Neural progenitor cell (in vitro differentiated cells): Measurements from ENCODE around the gene ARPP21.

Experiments used
- CTCF ChIP-seq: fragments of 200-600 bp; sonication (generic); IDR thresholded peaks from 2 replicates; pipeline ENCODE4 v1.5.1; 2017; ENCODE audit warnings: antibody characterized with exemption, mild to moderate bottlenecking
- EZH2 ChIP-seq: fragments of 200-600 bp; sonication (generic); IDR thresholded peaks from 2 replicates; pipeline ENCODE4 v1.6.1; 2017; ENCODE audit warnings: antibody characterized with exemption, mild to moderate bottlenecking, moderate library complexity
- EZH2phosphoT487 ChIP-seq: fragments of 200-600 bp; sonication (generic); IDR thresholded peaks from 2 replicates; pipeline ENCODE4 v1.6.1; 2017; ENCODE audit warnings: antibody characterized with exemption

DNA sequence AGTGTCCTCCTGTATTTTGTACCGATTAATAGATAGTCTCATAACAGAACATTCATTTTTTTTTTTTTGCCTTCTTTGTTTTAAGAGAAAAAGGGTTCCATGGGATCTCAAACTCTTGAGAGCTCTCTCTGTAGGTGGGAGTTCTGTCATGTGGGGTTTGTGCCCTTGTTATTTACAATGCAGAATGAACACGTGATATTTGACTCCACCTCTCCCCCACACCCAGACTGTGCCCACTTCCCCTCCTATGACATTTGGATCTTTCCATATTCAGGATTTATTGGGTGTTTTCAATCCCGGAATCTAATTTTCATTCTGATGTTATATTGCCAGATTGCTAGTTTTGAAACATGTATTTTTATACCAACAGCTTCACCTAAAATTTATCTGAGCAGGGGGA is 49.5 kb downstream of the ARPP21 start:
- TF ChIP-seq CTCF = no peak
- no peak for TF ChIP-seq EZH2phosphoT487
- TF ChIP-seq EZH2 = no peak
